K562 (cell line): Measurements from ENCODE around the gene DEPDC1. TPM values are rescaled to one million over a fixed set of nuclear protein-coding genes. Genes with fewer than 3 reads are reported as not detected.

Experiments
- BRCA1 ChIP-seq, 2 experiments: fragments of 450-650 bp in 1 of 2; sonication (generic) in 1 of 2; formaldehyde crosslinking in 1 of 2; IDR thresholded peaks; 2 replicates each; pipeline versions ENCODE4 v1.5.0 to v1.6.1; 2017 to 2020; ENCODE audit warnings: mild to moderate bottlenecking in 1 of 2, missing genetic modification reagents in 1 of 2
- CREB5 ChIP-seq: fragments of 250-450 bp; sonication (Bioruptor Pico); IDR thresholded peaks from 2 replicates; pipeline ENCODE4 v1.5.0; 2020; ENCODE audit warnings: mild to moderate bottlenecking
- NCOA2 ChIP-seq, 2 experiments: fragments of 450-650 bp; IDR thresholded peaks; 2 replicates each; pipeline ENCODE4 v1.6.1; 2018; ENCODE audit warnings: mild to moderate bottlenecking in 2 of 2, moderate library complexity in 1 of 2; ENCODE audit not compliant: partially characterized antibody in 2 of 2
- PATZ1 ChIP-seq: fragments of 250-450 bp; sonication (Bioruptor Pico); IDR thresholded peaks from 2 replicates; pipeline ENCODE4 v1.5.0; 2020; ENCODE audit warnings: mild to moderate bottlenecking, borderline replicate concordance
- PRPF4 ChIP-seq: fragments of 200-400 bp; formaldehyde crosslinking; IDR thresholded peaks from one replicate; pipeline ENCODE4 v1.6.1; 2017; ENCODE audit warnings: low read length, low read depth, mild to moderate bottlenecking; ENCODE audit not compliant: insufficient read depth, poor library complexity, severe bottlenecking
- REST ChIP-seq, 2 experiments: fragments of 450-650 bp; formaldehyde crosslinking in 1 of 2; IDR thresholded peaks; 2 replicates each; pipeline versions ENCODE4 v1.4.0 to v1.6.1; 2014 to 2020; ENCODE audit warnings: mild to moderate bottlenecking in 2 of 2, borderline replicate concordance in 1 of 2, low read depth in 1 of 2
- polyA plus RNA-seq, 8 experiments: library from polyadenylated mRNA; depleted of rRNA in 4 of 8; stranded (reverse) in 5 of 8; unstranded in 3 of 8; fragments of >200 nt; fragmentation: Nextera tagmentation in 2 of 8; fragmentation: Illumina TruSeq in 1 of 8; extraction: Ambion mirVana in 2 of 8; extraction: Trizol in 1 of 8; gene quantifications; 2 replicates each; pipeline versions ENCODE4 v1.2.1 to v1.2.3, GENCODE V29; 2011 to 2014; ENCODE audit warnings: inconsistent platforms in 1 of 8, missing spikeins in 1 of 8
- total RNA-seq, 7 experiments: library from RNA; depleted of rRNA in 6 of 7; stranded (reverse); fragments of >200 nt in 6 of 7; fragmentation: Illumina TruSeq in 2 of 7; extraction: Trizol in 2 of 7; gene quantifications; 2 replicates each; pipeline versions ENCODE4 v1.2.1 to v1.2.3, GENCODE V29; 2011 to 2021; ENCODE audit warnings: low replicate concordance in 1 of 7

DEPDC1 gene
- total and polyA plus RNA-seq, 9 of the 15 experiments (the other 6 are each of a cell fraction or from before 2014, with no cell fraction given) = 9.9 to 28.3 (median 17.8) TPM

- TF ChIP-seq REST (IDR thresholded peaks at IDR 0.05; ENCODE audit: borderline replicate concordance) = no peak
- TF ChIP-seq REST (CRISPR knock-in tag; IDR thresholded peaks at IDR 0.05; ENCODE audit: low read depth) = no peak
- no peak for TF ChIP-seq PRPF4
- no peak for TF ChIP-seq NCOA2 (IDR thresholded peaks at IDR 0.05; ENCODE audit: partially characterized antibody in 2 of 2)
- TF ChIP-seq PATZ1 = no peak
- TF ChIP-seq CREB5 (CRISPR knock-in tag) = no peak
- no peak for TF ChIP-seq BRCA1 (IDR thresholded peaks at IDR 0.05)
- TF ChIP-seq BRCA1 (CRISPR knock-in tag; IDR thresholded peaks at IDR 0.05) = no peak
Measured at GRCh38 chr1:68481041-68481440, 15.8 kb downstream of the DEPDC1 start (continued).
